GM21825 (cell line): ENCODE measurements around the gene TSTD2.

Experiments
- ATAC-seq: cut with Tn5 transposase; IDR thresholded peaks from one replicate; pipeline ENCODE4 v1.9.1; 2021; ENCODE audit warnings: mild to moderate bottlenecking, moderate library complexity; ENCODE audit not compliant: unreplicated experiment

TSTD2 gene

GRCh38 chr9:97565262-97565661 is 67.9 kb downstream of the TSTD2 start:
- no peak for ATAC-seq

GRCh38 chr9:97564291-97565175 is 68.6 kb downstream of the TSTD2 start:
- no peak for ATAC-seq

GRCh38 chr9:97563458-97564135 is 69.6 kb downstream of the TSTD2 start:
- ATAC-seq = no peak

- ATAC-seq = no peak
These were observed 70.6 kb downstream of the TSTD2 start for GRCh38 chr9:97562542-97562941.

GRCh38 chr9:97561501-97561900 is 71.7 kb downstream of the TSTD2 start:
- ATAC-seq = no peak

GRCh38 chr9:97560851-97561250 is 72.3 kb downstream of the TSTD2 start:
- no peak for ATAC-seq

GRCh38 chr9:97560154-97560553 is 73.0 kb downstream of the TSTD2 start:
- ATAC-seq = no peak

- no peak for ATAC-seq
These were observed 74.1 kb downstream of the TSTD2 start for GRCh38 chr9:97559111-97559514.

GRCh38 chr9:97558701-97559101 is 74.5 kb downstream of the TSTD2 start:
- ATAC-seq = no peak

- no peak for ATAC-seq
These were observed 75.5 kb downstream of the TSTD2 start for GRCh38 chr9:97557606-97558095.

- no peak for ATAC-seq
These were observed 76.2 kb downstream of the TSTD2 start for GRCh38 chr9:97556721-97557605.

GRCh38 chr9:97556036-97556720 is 77.0 kb downstream of the TSTD2 start:
- no peak for ATAC-seq

- ATAC-seq = no peak
These were observed 78.0 kb downstream of the TSTD2 start for GRCh38 chr9:97555164-97555563.

- no peak for ATAC-seq
These were observed 78.5 kb downstream of the TSTD2 start for GRCh38 chr9:97554566-97555075.

- no peak for ATAC-seq
These were observed 79.3 kb downstream of the TSTD2 start for GRCh38 chr9:97553841-97554240.

GRCh38 chr9:97553141-97553540 is 80.0 kb downstream of the TSTD2 start:
- no peak for ATAC-seq

- no peak for ATAC-seq
These were observed 81.9 kb downstream of the TSTD2 start for GRCh38 chr9:97551308-97551707.

GRCh38 chr9:97550386-97550785 is 82.8 kb downstream of the TSTD2 start:
- ATAC-seq = no peak
